Astrocyte (in vitro differentiated cells and primary cell): ENCODE results near the gene WDR1.

ENCODE experiments used
- EZH2 ChIP-seq: IDR thresholded peaks from 2 replicates; pipeline ENCODE4 v1.6.1; 2012; ENCODE audit warnings: mild to moderate bottlenecking, low read length, inconsistent platforms; ENCODE audit not compliant: insufficient read depth
- TF ChIP-seq, protein P1 (sequence below): IDR thresholded peaks from 2 replicates; pipeline ENCODE4 v1.5.1; 2011; ENCODE audit warnings: low read depth, mild to moderate bottlenecking, inconsistent platforms, low read length, moderate library complexity; ENCODE audit not compliant: insufficient read depth

GRCh38 chr4:10077076-10077475, 39.5 kb downstream of the WDR1 start:
- TF ChIP-seq, protein P1, sequence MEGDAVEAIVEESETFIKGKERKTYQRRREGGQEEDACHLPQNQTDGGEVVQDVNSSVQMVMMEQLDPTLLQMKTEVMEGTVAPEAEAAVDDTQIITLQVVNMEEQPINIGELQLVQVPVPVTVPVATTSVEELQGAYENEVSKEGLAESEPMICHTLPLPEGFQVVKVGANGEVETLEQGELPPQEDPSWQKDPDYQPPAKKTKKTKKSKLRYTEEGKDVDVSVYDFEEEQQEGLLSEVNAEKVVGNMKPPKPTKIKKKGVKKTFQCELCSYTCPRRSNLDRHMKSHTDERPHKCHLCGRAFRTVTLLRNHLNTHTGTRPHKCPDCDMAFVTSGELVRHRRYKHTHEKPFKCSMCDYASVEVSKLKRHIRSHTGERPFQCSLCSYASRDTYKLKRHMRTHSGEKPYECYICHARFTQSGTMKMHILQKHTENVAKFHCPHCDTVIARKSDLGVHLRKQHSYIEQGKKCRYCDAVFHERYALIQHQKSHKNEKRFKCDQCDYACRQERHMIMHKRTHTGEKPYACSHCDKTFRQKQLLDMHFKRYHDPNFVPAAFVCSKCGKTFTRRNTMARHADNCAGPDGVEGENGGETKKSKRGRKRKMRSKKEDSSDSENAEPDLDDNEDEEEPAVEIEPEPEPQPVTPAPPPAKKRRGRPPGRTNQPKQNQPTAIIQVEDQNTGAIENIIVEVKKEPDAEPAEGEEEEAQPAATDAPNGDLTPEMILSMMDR = no peak
- no peak for TF ChIP-seq EZH2
